DOHH2 (cell line): Measurements from ENCODE around the gene TEX2.

Experiments
- EZH2phosphoT487 ChIP-seq: fragments of 200-600 bp; sonication (generic); IDR thresholded peaks from 2 replicates; pipeline ENCODE4 v1.6.1; 2017; ENCODE audit warnings: borderline replicate concordance, mild to moderate bottlenecking, antibody characterized with exemption, low read length, moderate library complexity, mixed read lengths
- TF ChIP-seq, protein P1 (sequence below): fragments of 200-600 bp; sonication (generic); IDR thresholded peaks from one replicate; pipeline ENCODE4 v1.5.1; 2014; ENCODE audit warnings: antibody characterized with exemption, mild to moderate bottlenecking, low read depth, low read length; ENCODE audit not compliant: poor library complexity, severe bottlenecking

DNA sequence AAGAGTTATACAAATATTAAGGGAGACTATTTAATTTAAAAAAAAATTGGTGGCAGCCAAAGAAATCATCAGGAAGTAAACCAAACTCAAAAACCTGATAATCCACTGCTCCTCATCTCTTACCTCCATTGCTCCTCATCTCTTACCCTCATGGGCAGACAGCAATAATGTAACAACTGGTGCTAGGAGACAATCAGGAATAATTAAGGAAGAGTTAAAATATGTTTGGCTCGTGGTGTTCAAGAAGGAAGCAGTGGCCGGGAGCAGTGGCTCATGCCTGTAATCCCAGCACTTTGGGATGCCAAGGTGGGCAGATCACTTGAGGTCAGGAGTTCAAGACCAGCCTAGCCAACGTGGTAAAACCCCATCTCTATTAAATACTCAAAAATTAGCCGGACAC lies 151.2 kb downstream of the TEX2 start:
- TF ChIP-seq, protein P1, sequence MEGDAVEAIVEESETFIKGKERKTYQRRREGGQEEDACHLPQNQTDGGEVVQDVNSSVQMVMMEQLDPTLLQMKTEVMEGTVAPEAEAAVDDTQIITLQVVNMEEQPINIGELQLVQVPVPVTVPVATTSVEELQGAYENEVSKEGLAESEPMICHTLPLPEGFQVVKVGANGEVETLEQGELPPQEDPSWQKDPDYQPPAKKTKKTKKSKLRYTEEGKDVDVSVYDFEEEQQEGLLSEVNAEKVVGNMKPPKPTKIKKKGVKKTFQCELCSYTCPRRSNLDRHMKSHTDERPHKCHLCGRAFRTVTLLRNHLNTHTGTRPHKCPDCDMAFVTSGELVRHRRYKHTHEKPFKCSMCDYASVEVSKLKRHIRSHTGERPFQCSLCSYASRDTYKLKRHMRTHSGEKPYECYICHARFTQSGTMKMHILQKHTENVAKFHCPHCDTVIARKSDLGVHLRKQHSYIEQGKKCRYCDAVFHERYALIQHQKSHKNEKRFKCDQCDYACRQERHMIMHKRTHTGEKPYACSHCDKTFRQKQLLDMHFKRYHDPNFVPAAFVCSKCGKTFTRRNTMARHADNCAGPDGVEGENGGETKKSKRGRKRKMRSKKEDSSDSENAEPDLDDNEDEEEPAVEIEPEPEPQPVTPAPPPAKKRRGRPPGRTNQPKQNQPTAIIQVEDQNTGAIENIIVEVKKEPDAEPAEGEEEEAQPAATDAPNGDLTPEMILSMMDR = no peak
- no peak for TF ChIP-seq EZH2phosphoT487
